GM12801 (cell line): ENCODE results near the gene C2.

ENCODE experiments used
- CTCF ChIP-seq: IDR thresholded peaks from one replicate; pipeline ENCODE4 v1.5.1; 2011; ENCODE audit warnings: control low read depth; ENCODE audit not compliant: insufficient read length; ENCODE audit errors: extremely low read depth

The C2 gene

DNA sequence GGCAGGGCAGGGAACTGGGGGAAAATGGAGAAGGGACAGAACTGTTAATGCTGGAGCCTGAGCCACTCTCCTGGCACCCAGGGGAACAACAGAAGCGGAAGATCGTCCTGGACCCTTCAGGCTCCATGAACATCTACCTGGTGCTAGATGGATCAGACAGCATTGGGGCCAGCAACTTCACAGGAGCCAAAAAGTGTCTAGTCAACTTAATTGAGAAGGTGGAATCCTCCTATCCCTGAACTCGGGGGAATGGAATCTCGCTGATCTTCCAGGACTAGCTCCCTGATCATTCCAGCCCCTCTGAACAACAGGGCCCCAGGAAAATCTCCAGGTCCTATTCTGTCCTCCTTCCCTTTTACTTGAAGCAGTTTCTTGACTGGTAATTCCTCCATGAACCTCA, 20.3 kb downstream of the C2 start:
- no peak for TF ChIP-seq CTCF

DNA sequence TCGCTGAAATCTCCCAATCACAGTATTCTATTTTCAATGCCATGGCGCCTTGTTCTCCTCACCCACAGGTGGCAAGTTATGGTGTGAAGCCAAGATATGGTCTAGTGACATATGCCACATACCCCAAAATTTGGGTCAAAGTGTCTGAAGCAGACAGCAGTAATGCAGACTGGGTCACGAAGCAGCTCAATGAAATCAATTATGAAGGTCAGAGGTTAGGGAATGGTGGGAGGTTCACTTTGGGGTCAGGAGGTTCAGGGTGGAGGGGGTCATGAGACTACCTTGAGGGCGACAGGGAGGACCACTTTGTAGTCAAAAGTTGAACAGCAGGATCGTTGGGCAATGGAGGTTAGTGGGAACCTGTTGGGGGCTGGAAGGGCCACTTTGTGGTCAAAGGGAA, 20.8 kb downstream of the C2 start:
- TF ChIP-seq CTCF, result no peak

DNA sequence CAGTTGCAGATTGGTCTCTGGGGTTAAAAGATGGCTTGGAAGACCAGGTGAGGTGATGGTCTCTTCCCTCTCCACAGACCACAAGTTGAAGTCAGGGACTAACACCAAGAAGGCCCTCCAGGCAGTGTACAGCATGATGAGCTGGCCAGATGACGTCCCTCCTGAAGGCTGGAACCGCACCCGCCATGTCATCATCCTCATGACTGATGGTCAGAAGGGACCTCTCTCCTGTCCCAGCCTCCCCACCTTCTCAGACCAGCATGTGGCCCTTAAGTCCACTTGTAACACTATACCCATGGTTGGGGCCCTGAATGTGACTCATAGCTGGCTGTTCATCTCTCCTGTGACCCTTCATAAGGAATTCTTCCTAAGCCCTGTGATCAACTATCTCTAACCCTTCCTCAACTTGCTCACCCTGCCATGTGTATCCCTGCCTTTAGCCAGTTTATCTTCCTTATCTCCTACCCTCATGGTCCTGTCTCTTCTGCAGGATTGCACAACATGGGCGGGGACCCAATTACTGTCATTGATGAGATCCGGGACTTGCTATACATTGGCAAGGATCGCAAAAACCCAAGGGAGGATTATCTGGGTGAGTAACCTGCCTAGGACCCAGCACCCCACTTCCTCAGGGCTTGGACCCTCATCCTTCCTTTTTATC, 21.4 kb downstream of the C2 start:
- no peak for TF ChIP-seq CTCF

GRCh38 chr6:31949926-31950548, 22.5 kb downstream of the C2 start:
- TF ChIP-seq CTCF, result no peak

DNA sequence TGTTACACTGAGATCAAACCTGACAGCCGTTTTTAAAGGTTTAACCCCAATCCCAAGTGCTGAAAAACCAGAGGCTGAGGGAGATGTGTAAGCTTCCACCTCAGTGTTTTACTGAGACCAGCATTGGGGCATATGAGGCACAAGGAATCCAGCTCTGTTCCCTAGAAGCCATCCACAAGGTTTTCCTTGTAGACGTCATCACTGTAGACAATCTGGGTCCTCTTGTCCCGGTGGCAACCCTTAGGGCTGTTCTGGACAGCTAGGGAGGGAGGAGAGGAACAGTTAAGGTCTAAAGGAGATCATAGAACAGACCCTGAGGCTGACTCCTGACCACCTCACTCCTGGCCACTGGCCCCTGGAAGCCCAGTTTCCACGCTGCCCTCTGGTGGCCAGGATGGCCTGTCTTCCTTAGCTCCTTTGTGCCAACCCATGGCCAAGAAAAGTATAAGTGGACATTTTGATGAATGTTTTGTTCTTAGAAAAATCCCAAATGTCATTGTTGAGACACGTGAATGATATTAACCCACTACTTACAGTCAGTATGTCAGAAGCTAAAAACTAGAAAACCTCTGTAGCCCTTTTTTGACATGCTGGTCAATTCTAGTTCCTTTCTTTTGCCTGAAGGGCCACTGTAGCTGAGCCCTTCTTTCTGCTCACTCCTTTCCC, 24.8 kb downstream of the C2 start:
- TF ChIP-seq CTCF, result no peak

DNA sequence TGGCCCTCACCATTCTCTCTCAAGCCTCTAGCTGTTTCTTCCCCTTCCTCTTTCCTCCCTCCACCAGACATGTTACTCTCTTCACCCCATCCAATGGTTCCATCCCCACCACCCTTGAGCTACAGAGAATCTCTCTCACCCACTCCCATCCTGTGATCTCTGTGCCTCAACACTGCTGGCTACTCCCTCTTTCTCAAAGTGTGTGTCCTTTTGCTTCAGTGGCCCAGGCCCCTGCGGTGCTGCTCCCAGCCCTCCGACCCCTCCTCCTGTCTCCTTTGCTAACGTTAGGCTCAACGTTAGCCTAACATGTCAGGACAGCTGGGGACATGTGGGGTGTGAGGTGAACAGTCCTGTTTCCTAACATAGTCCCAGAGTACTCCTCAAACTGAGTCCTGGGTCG, 25.4 kb downstream of the C2 start:
- no peak for TF ChIP-seq CTCF

DNA sequence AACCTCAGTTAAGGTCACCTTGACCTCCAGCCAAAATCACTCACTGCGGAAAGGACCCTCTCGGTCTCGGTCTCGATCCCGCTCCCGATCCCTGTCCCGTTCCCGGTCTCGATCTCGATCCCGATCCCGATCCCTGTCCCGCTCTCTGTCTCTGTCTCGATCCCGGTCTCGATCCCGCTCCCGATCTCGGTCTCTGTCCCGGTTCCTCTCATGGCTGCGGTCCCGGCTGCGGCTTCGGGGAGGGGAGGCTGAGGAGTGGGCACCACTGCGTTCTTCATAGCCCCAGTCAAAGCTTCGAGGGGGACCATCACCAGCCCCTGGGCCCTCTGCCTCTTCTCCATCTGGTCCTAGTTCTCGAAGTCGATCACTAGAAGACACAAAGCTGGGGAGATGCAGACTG, 27.0 kb downstream of the C2 start:
- TF ChIP-seq CTCF, result no peak
